Gastrocnemius medialis (tissue), 4 donors: ENCODE results near the gene TRMT10C. TPM values are rescaled to one million over a fixed set of nuclear protein-coding genes. Genes with fewer than 3 reads are reported as not detected.
A peak's percentile ranks its signal among the peaks of the same experiment; 100 is the strongest.
"Not testable (repeated sequence)": the region's sequence is repeated elsewhere in the genome, so short reads cannot be mapped to it uniquely, and the experiment has no call there.

Source experiments
- ATAC-seq, 2 donors: fragments of 150-250 bp; one replicate each; pipeline ENCODE4 v1.9.1; 2016
- DNase-seq, 2 donors: peaks; one replicate each; pipeline ENCODE4 v3.0.0-alpha.2; 2019
- H3K27ac ChIP-seq, 4 donors: fragments of 200-600 bp; sonication (generic); 1 replicate in 1 of 4; 2 replicates in 3 of 4; pipeline ENCODE4 v1.5.1; 2016 to 2018; ENCODE audit warnings: mild to moderate bottlenecking in 2 of 4, moderate library complexity in 1 of 4
- H3K27me3 ChIP-seq, 3 donors: fragments of 200-600 bp; sonication (generic) in 2 of 3; 1 replicate in 1 of 3; 2 replicates in 2 of 3; pipeline versions ENCODE4 v1.5.1 to v1.6.0; 2016 to 2019; ENCODE audit warnings: mild to moderate bottlenecking in 1 of 3, moderate library complexity in 1 of 3
- H3K36me3 ChIP-seq, 2 donors: fragments of 200-600 bp; sonication (generic) in 1 of 2; one replicate each; pipeline ENCODE4 v1.5.1; 2017 to 2018
- H3K4me1 ChIP-seq, 2 donors: fragments of 200-600 bp; sonication (generic) in 1 of 2; one replicate each; pipeline ENCODE4 v1.5.1; 2016 to 2017; ENCODE audit warnings: mild to moderate bottlenecking in 2 of 2
- H3K4me3 ChIP-seq, 4 donors: fragments of 200-600 bp; sonication (generic) in 3 of 4; 1 replicate in 1 of 4; 2 replicates in 3 of 4; pipeline ENCODE4 v1.5.1; 2016 to 2019; ENCODE audit warnings: mild to moderate bottlenecking in 2 of 4
- H3K9me3 ChIP-seq, 3 donors: fragments of 200-600 bp; sonication (generic) in 2 of 3; 1 replicate in 1 of 3; 2 replicates in 2 of 3; pipeline ENCODE4 v1.5.1; 2016 to 2019
- CTCF ChIP-seq, 5 experiments: fragments of 450-650 bp in 3 of 5; fragments of 200-600 bp in 2 of 5; sonication (generic) in 2 of 5; IDR thresholded peaks in 4 of 5; conservative IDR thresholded peaks in 1 of 5; 1 replicate in 4 of 5; 2 replicates in 1 of 5; pipeline ENCODE4 v1.5.1; 2016 to 2019; ENCODE audit warnings: antibody characterized with exemption in 5 of 5, mild to moderate bottlenecking in 3 of 5, moderate library complexity in 3 of 5
- POLR2A ChIP-seq, 2 donors: fragments of 450-650 bp; IDR thresholded peaks; one replicate each; pipeline ENCODE4 v1.6.1; 2017; ENCODE audit warnings: antibody characterized with exemption in 2 of 2, mild to moderate bottlenecking in 2 of 2, moderate library complexity in 2 of 2
- in situ Hi-C, 4 donors: fragments of 200-750 bp; cut with MboI; loops; one replicate each; pipeline versions ENCODE4 v1.15.0 to v1.8.0; 2017; ENCODE audit warnings: low sequenced_read_pairs in 4 of 4
- intact Hi-C: fragments of 100-400 bp; cut with DNase I; formaldehyde crosslinking; loops from one replicate; pipeline ENCODE4 v1.15.1; 2023; ENCODE audit warnings: low total_unique reads
- total RNA-seq, 4 donors: library from RNA; depleted of rRNA; stranded (reverse); fragments of >200 nt; gene quantifications; one replicate each; pipeline versions ENCODE4 v1.1.0 to v1.2.3, GENCODE V29; 2016

The TRMT10C gene
- total RNA-seq, 4 donors from 2014 or later = 17.9 to 33.2 (median 26.2) TPM

- in situ Hi-C loops (loop anchor here in 2 of 4 donors (10.0 kb wide), 1 partner anchor 62 kb away; the partner anchor contains the start of gene SENP7 (in 2 of the 2)), intact Hi-C loops (loop anchor here (10.0 kb wide), 2 partner anchors 268 to 1762 kb away; partner anchors contain the start of genes CMSS1 and NFKBIZ)
- Histone ChIP-seq H3K9me3 (no peaks in the 10 kb centered on the region), H3K27ac (peak overlapping the region; percentile 15 to 55 (median 33)), H3K36me3 (peaks cover 0 to 13% of the 10 kb centered on the region in 2 donors), H3K27me3 (no peaks in the 10 kb centered on the region), H3K4me1 (peaks cover 64 to 73% of the 10 kb centered on the region in 2 donors), H3K4me3 (no peak overlapping the region)
- no peak for ATAC-seq
- no peak for TF ChIP-seq CTCF (IDR thresholded peaks at IDR 0.05 in 4 of 5, conservative IDR thresholded peaks at IDR 0.05 in 1 of 5)
- no peak for TF ChIP-seq POLR2A (IDR thresholded peaks at IDR 0.05)
- DNase-seq = no peak
These were observed 15.6 kb downstream of the TRMT10C start for GRCh38 chr3:101577286-101577685.

GRCh38 chr3:101588616-101589015 is 26.9 kb downstream of the TRMT10C start:
- intact Hi-C loops = no loop called here
- DNase-seq = no peak
- TF ChIP-seq CTCF (IDR thresholded peaks at IDR 0.05 in 4 of 5, conservative IDR thresholded peaks at IDR 0.05 in 1 of 5) = no peak
- TF ChIP-seq POLR2A (IDR thresholded peaks at IDR 0.05) = no peak
- in situ Hi-C loops = no loop called here
- no peak overlapping the region for H3K4me3 ChIP-seq
- peaks cover 3 to 57% of the 10 kb centered on the region in 2 donors for H3K36me3 ChIP-seq
- no peak overlapping the region for H3K27ac ChIP-seq
- H3K4me1 ChIP-seq = no peaks in the 10 kb centered on the region
- no peak for ATAC-seq
- no peaks in the 10 kb centered on the region for H3K9me3 ChIP-seq
- no peaks in the 10 kb centered on the region for H3K27me3 ChIP-seq

DNA sequence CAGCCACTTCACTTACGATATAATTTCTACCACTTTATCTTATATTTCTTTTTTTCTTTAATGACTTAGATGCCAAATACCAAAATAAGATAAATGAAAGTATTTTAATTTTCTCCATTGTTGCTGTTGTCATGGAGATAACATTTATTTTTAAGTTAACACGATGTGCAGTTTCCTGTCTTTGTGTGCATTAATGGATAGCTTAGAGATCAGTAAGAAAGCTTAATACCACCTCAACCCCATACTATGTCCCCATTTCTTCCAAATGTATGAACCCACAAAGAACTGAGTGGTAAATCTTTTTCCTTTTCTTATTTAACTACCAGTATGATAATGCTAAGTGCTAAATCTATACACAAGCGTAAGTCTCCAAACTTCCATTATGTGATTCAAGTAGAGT is 29.4 kb downstream of the TRMT10C start:
- Histone ChIP-seq H3K4me1 (no peaks in the 10 kb centered on the region), H3K27ac (no peak overlapping the region), H3K9me3 (no peaks in the 10 kb centered on the region), H3K27me3 (no peaks in the 10 kb centered on the region), H3K4me3 (no peak overlapping the region), H3K36me3 (peaks cover 3 to 71% of the 10 kb centered on the region in 2 donors)
- intact Hi-C loops (no loop called here), in situ Hi-C loops (no loop called here)
- no peak for DNase-seq
- no peak for TF ChIP-seq CTCF (IDR thresholded peaks at IDR 0.05 in 4 of 5, conservative IDR thresholded peaks at IDR 0.05 in 1 of 5)
- ATAC-seq = no peak

GRCh38 chr3:101602731-101603130 is 41.1 kb downstream of the TRMT10C start:
- intact Hi-C loops = no loop called here
- Histone ChIP-seq H3K27ac (no peak overlapping the region), H3K27me3 (no peaks in the 10 kb centered on the region), H3K4me1 (no peaks in the 10 kb centered on the region), H3K4me3 (no peak overlapping the region), H3K36me3 (peaks cover 0 to 5% of the 10 kb centered on the region in 2 donors), H3K9me3 (no peaks in the 10 kb centered on the region)
- DNase-seq (no peak), ATAC-seq (no peak)
- TF ChIP-seq CTCF (IDR thresholded peaks at IDR 0.05 in 4 of 5, conservative IDR thresholded peaks at IDR 0.05 in 1 of 5) (no peak), POLR2A (IDR thresholded peaks at IDR 0.05) (no peak)
- in situ Hi-C loops = no loop called here

DNA sequence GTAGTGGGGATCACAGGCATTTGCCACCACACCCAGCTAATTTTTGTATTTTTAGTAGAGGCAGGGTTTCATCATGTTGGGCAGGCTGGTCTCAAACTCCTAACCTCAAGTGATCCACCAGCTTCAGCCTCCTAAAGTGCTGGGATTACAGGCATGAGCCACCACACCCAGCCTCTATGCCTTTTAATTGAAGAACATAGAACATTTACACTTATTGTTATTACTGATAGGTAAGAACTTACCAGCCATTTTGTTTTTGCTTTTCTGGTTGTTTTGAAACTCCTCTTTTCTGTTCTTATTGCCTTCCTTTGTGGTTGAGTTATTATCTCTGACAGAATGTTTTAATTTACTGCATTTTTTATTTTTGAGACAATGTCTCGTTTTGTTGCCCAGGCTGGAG is 41.5 kb downstream of the TRMT10C start:
- in situ Hi-C loops (no loop called here), intact Hi-C loops (no loop called here)
- Histone ChIP-seq H3K4me1 (no peaks in the 10 kb centered on the region), H3K4me3 (no peak overlapping the region), H3K36me3 (peaks cover 0 to under 1% of the 10 kb centered on the region in 2 donors), H3K9me3 (no peaks in the 10 kb centered on the region), H3K27ac (no peak overlapping the region), H3K27me3 (no peaks in the 10 kb centered on the region)
- DNase-seq (no peak), ATAC-seq (no peak)
- TF ChIP-seq CTCF (IDR thresholded peaks at IDR 0.05 in 4 of 5, conservative IDR thresholded peaks at IDR 0.05 in 1 of 5) (no peak), POLR2A (IDR thresholded peaks at IDR 0.05) (no peak)

- DNase-seq, in situ Hi-C loops, ATAC-seq, H3K4me3 ChIP-seq, H3K27me3 ChIP-seq, H3K9me3 ChIP-seq, H3K27ac ChIP-seq, H3K4me1 ChIP-seq, intact Hi-C loops, H3K36me3 ChIP-seq: not testable (repeated sequence)
These were observed 43.7 kb downstream of the TRMT10C start for GRCh38 chr3:101605398-101605797.
